ENCODE measurements around the gene DIP2C.
"Not testable (repeated sequence)": the region's sequence is repeated elsewhere in the genome, so short reads cannot be mapped to it uniquely, and the experiment has no call there.

The DIP2C gene

DNA sequence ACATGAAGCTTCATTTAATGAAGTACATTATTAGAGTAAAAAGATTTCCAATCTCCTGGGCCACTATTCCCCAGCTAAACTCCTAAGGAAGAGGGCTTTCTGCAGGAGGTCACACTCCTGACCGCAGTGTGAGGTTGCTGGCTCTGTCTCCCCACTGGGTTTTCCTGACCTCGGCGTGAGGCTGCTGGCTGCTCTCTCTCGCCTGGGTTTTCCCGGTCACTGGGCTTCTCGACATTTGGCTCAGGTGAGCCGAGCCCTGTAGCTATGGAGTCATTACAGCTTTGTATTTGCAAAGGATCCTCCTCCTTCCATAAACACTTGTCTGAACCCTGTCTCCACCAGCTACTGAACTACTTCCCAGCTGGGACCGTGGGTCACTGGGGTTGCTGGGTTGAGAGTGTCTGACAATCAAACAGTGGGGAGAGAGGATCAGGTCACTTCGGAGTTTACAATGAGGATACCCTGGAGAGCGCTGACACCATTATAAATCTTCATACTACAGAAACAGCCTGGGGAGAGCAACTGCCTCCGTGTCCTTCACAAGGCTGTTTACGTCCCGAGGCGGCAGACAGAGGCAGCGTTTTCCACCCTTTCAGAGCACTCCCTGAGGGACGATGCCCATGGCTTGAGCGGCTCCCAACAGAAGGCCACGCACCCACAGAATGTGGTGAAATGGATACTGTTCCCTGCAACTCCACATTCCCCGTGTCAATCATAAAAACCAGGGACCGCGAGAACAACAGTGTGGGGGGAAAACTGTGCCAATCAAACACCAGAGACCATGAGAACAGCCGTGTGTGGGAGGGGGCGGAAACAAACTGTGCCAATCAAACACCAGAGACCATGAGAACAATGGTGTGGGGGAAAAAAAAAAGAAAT, 328.0 kb downstream of the DIP2C start:
- DNase-seq, result no peak

DNA sequence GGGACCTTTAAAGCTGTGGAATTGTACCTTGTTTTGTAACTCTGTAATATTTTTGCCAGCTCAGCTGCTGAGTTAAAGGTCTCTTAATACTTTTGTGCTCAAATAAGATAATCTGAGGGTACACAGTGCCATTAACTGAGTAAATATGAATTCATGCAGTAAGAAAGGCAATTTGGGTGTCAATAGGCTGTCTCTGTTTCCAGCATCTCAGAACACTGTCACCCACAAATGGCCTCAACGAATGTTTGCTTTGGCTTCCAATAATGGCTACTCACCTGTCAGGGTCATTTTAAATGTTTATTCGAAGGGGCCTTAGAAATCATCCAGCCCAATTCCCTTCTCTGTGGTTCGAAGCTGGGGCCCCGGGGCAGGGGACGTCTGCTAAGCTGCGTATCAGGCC, 328.8 kb downstream of the DIP2C start:
- DNase-seq, result no peak

DNA sequence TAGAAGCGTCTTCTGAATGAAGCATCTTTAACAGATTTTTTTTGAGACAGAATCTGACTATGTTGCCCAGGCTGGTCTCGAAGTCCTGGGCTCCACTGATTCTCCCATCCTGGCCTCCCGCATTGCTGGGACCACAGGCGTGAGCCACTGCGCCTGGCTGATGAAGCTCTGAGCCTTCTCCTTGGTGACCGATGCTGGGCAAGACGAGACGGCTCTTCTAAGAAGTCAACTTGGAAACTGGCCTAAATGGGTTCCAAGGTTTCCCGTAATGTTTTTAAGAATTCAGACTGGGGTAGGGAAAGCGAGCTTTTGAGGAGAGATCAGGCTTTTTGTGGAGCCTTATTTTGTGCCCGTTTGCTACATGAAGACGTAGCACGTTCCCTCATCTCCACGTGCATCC, 329.7 kb downstream of the DIP2C start:
- DNase-seq, result no peak

DNA sequence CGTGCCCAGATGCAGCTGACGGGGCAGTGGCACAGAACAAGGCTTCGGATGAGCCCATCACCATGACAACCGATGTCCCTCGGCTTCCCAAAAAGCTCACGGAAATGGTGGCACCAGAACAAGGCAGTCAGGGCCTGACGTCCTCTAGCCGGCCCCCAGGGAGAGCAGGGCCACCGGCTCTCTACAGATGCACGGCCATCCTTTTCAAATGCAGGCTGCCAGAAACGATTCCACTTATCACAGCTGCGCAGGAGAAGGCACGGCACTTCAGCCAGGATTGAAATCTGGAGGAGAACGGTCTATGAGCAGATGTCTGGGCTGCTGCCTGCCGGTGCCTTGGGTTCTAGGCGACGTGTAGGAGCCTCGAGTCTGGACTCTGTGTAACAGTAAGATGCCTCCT, 330.4 kb downstream of the DIP2C start:
- peak; percentile 6 to 47 for DNase-seq

DNA sequence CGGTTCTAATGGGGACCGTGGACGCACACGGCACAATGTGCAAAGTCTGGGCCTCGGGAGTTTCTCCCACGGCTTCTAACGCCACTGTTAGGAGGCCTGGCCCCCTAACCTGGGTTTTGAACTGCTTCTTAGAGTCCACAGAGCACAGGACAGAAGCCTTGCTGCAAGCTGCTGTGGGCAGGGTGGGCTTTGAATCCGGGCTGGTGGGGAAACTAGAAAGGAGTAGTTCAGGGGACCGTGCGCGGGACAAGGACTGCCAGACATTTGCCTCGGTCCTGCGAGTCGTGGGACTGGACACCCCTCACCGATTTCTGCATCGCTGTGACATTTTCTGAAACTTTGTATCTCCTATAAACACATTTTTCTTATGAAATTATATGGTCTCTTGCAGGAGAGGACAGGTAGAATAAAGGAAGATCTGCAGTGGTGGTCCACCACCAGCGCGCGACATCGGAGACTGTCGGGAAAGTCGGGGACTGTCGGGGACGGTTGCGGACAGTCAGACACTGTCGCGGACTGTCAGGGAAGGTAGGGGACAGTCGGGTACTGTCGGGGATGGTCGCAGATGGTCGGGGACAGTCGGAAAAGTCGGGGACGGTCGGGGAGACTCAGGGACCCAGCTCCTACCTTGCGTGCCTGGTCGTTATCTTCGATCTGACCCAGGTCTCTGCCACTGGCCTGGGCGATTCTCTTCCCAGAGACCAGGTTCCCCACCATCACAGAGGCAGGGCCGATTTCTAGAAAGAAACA, 332.1 kb downstream of the DIP2C start:
- no peak for DNase-seq

DNA sequence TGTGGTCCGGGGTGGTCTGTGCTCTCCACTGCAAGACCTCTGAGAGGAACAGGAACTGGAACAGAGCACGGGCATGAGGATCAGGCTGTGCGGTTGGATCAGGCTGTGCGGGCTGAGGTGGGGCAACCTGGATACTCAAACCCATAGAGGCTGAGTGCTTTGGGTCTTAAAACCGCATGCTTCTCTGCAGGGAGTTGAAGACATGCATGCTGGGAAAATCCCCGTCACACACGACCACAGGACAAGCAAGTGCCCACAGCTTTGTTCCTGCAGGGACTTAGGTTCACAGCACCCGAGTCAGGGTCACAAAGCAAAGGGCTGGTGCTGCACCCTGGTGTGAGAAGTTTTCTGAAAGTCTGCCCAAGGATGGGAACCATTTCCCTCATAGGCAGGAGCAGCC, 333.0 kb downstream of the DIP2C start:
- no peak for DNase-seq

DNA sequence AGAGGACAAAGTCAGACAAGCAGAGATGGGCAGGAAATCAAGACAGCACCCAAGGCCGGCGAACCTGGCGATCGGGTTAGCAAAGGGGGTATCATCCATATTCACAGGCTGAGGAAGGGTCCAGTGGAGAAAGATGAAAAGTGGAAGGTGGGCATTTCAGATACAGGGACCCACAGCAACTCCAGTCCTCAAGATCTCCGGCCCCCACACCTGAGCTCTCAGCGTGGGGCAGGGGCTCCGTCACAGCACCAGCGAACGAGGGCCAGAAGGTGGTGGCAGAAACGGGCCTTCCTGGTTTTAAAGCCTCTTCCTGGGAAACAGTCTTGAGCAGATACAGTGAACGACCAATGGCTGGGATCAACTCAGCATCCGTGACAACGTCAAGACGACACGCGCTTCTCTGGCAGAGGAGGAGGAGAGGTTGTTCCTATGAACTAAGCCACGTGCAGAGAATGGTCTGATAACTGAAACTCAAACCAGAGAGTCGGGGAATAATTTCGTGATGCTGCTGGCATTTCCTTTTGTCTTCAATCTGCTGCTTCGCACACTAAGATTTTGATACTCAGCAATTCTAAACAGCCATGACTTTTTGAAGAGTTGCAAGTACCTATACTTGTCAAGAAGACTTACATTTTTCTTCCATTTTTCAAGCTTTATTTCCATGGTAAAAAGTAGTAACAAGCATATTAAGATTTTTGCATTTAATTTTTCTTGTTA, 334.4 kb downstream of the DIP2C start:
- DNase-seq, result no peak

DNA sequence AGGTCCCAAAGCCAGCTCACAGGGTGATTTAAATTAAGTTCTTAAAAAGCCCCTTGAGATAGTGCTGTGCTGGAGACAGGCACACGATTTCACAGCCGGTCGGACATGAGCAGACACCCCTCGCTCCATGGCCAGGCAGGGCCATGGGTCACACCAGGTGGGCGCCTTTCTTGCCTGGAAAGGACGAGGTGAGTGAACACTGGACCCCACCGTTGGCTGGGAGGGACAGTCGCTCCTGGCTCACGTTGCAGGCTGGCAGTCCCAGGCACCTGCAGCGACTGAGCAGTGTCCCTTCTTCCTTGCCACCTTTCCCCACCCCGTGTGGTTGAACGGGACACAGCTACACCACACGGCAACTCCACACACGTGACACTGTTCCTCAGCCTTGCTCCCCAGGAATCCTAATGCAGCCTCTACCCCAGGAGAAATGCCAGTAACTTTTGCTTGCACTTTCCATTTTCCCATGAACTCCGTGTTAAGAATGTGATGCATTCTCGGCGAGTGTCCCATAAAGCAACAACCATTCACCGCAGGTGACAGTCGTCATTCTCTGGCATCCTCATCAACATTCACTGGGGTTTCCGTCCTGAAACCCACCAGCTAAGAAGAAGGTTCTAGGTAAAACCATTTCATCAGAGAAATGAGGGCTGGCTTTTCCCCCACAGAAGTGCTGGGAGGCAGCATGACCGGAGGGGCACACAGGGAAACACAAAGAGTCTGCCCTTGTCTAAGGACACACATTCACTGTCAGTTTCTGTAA, 336.8 kb downstream of the DIP2C start:
- DNase-seq, result no peak

DNA sequence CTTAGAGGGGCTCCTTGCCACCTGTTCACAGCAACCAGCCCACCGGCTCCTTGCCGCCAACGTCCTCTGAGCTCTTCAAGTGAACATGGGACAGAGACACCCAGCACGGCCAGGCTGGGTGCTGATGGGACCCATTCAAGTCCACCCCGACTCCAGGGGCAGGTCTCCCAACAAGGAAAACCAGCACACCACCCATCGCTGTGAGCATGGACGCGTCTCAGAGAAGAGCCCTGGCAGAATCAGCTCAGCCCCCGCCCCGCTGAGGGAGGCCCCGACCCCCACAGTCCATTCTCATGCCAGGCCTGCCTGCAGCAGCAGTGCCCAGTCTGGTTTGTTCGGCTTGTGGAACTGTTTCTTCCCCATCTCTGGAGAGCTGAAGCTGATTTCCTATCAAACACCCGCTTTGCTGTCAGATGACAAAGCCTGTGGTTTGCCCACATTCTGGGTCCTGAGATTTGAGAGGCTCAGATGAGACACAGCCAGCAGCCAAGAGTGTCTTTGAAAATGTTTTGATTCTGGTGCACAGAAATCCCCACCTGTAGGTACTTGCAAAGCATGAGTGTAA, 337.6 kb downstream of the DIP2C start:
- DNase-seq, result no peak

DNA sequence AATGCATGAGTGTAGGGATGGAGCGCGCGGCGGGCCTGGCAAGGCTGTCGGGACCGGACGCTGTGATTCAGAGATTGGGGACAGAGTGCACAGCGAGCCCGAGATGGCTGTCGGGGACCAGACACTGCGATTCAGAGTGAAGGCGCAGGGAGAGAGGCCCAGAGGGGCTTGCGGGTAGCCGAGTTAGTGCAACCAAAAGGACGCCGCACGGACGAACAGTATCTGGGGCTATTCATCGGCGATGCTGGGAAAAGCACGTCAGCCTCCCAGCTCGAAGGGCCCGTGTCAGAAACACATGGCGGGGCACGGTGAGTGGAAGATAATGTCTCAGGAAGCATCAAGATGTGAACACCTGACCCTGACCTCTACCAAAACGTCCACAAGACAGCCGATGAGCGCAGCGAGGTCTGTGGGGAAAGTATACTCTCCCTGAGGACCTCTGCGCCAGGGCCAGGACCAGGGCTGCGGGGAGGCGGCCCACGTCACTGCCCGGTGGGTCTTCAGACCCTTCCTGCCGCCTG, 338.4 kb downstream of the DIP2C start:
- DNase-seq, result no peak

DNA sequence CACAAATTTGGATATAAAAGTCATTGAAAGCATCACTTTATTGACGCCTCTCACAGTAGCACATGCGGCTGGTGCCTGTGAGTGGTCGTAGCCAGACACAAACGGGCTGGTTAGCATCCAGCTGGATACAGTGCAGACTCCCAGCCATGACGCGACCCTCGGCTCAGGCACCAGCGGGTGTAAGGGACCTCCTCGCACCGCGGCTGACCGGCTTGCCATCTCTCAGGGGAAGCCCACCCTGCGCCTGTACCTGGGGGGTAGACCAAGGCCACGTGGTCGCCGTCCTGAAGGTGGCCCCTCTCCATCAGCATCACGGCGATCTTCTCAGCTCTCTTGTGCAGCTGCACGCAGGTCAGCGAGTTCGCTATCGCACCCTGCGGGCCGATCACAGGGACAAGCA, 340.4 kb downstream of the DIP2C start:
- no peak for DNase-seq

DNA sequence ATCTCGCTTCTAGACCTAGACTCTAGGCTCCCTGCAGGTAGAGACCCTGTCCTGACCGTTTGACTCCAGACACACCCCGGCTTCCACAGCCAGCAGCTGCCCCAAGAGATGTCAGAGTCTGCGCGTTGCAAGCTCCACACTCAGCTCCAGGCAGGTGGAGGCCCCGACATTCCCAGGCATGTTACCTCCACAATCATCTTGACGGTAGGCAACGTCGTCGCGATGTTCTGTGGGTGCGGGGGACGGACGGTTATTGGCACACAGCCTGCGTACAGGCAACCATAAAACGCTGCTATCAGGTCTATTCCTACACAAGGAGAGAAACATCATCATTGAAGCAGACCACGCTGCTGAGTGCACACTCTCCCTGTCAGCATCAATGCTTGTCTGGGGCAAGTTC, 341.0 kb downstream of the DIP2C start:
- DNase-seq, result no peak

DNA sequence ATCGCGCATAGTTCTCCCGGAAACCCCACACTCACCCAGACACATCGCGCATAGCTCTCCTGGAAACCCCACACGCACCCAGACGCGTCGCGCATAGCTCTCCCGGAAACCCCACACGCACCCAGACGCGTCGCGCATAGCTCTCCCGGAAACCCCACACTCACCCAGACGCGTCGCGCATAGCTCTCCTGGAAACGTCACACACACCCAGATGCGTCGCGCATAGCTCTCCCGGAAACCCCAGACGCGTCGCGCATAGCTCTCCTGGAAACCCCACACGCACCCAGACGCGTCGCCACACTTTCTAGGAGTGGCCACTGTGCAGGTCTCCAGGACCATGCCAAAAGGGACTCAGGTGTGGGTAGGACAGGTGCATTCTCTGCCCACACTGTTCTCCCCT, 341.7 kb downstream of the DIP2C start:
- not testable (repeated sequence) for DNase-seq

DNA sequence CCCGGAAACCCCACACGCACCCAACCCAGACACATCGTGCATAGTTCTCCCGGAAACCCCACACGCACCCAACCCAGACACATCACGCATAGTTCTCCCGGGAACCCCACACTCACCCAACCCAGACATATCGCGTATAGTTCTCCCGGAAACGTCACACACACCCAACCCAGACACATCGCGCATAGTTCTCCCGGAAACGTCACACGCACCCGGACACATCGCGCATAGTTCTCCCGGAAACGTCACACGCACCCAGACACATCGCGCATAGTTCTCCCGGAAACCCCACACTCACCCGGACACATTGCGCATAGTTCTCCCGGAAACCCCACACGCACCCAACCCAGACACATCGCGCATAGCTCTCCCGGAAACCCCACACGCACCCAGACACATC, 342.3 kb downstream of the DIP2C start:
- not testable (repeated sequence) for DNase-seq

DNA sequence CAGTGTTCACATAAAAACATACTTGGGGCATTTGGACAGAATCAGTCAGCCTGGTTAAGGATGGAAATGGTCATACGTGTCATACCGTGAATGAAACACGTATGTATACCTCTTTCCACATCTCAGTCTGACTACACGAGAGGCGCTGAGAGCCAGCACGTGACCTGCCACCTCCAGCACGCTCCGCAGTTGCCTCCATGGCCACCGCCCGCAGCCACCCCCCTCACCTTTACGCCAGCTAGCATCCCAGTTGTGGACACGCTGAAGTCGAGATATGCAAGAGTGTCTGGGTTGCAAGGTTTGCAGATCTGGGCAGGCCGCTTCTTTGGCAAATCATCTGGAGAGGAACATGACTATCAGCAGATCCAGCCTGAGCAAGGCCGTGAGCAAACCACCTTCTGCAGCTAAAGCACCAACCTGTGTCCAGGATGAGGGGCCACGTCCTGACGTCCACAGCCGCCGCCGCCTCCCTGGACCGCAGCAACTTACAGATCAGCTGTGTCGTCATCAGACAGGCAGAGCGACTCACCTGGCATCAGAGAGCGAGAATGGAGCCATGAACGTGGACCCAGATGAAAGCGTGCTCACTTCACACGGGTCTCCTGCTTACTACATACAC, 344.8 kb downstream of the DIP2C start:
- no peak for DNase-seq

DNA sequence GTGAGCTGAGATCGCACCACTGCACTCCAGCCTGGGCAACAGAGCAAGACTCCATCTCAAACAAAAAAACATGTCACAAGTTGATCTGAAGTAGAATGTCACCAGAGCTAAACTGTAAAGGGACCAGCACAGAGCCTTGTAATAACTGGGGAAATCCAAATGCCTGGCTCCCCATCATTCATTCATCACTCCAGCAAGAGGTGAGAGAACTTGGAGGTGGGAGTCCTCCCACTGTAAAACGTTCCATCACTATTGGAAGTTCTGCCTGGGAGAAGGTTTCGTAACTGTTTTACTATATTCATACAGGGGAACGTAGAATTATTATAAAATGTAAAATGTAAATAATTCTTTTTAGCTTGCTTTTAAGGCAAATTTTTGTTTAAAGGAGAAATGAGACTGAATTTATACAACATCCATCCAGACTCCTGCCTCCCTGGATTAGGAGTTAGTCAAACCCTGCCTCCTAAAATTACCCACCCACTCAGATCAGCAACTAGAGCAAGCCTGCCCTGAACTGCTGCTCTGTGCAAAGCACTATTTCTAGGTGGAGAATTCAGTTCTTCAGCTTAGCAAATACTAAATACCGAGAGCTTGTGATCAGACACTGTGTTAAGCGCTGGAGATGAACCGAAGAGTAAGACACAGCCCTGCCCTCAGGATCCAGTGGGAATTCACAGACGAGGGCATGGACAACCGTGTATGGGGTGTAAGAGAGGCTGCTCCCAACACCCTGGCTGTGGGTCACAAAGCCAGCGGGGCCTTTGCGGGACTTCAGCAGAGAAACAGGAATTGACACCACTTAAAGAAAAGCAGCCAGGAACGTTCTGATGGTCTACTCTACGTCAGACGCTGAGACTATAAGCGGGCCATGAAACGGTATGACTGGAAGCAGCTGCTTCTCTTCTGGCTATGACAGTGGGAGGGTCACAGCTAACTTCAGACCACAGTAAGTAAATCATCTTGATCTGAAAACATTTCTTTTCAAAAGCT, 345.9 kb downstream of the DIP2C start:
- DNase-seq, result no peak

DNA sequence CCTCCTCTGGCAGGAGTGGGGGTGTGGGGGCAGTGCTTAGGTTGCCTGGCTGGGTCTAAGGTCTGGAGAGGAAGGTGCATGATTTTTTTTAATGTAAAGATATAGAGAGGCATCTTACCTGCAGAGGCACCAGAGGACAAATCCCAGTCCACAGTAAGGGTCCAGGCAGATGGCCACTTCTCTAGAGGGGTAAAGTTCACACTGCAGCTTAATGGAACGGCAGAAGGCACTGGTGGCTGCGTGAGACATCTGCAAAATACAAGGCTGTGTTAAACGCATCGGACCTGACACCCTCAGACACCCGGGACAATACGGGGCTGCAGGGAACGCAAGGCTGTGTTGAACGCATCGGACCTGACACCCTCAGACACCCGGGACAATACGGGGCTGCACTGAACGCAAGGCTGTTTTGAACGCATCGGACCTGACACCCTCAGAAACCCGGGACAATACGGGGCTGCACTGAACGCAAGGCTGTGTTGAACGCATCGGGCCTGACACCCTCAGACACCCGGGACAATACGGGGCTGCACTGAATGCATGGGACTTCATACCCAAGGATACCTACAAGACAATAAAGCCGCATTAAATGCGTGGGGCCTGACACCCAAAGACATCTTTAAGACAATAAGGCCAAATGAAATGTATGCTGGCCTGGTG, 348.3 kb downstream of the DIP2C start:
- DNase-seq, result peak in 1 of 2 experiments; percentile 7

DNA sequence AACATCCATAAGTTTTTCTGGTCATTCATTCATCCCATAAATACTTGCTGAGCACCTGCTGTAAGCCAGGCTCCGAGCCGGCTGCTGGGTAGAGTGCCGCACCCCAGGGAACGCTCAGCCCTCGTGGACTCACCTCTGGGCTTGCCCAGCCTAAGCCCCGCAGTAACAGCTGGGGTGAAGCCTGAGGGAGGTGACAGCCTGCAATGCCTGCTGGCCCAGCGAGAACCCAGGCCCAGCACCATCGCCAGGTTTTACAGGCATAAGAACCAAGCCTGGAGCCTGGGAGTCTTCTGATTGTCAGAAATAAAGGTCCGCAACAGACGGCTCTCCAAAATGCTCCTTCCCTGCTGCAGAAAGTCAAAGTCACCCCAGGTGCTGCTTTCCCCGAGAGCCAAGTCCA, 348.8 kb downstream of the DIP2C start:
- DNase-seq, result peak in 1 of 2 experiments; percentile 21

DNA sequence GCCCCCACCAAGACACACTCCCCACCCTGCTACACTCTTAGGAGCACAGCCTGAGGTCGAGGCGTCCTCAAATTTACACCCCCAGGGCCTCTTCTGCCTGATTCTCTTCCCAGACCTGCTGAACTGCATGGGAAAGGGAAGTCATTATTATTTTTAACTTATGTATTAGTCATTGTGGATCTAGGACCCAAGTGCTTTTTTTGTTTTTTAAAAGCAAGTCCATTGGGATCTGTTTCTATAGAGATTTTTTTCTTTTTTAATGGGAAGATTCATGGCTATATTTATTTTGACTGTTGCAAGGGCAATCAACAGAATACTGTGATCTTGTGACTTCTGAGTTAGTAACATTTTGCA, 350.5 kb downstream of the DIP2C start:
- no peak for DNase-seq
